ENCODE data around the gene H6PD. TPM values are rescaled to one million over a fixed set of nuclear protein-coding genes. Genes with fewer than 3 reads are reported as not detected.

Gene H6PD, protein sequence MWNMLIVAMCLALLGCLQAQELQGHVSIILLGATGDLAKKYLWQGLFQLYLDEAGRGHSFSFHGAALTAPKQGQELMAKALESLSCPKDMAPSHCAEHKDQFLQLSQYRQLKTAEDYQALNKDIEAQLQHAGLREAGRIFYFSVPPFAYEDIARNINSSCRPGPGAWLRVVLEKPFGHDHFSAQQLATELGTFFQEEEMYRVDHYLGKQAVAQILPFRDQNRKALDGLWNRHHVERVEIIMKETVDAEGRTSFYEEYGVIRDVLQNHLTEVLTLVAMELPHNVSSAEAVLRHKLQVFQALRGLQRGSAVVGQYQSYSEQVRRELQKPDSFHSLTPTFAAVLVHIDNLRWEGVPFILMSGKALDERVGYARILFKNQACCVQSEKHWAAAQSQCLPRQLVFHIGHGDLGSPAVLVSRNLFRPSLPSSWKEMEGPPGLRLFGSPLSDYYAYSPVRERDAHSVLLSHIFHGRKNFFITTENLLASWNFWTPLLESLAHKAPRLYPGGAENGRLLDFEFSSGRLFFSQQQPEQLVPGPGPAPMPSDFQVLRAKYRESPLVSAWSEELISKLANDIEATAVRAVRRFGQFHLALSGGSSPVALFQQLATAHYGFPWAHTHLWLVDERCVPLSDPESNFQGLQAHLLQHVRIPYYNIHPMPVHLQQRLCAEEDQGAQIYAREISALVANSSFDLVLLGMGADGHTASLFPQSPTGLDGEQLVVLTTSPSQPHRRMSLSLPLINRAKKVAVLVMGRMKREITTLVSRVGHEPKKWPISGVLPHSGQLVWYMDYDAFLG
- polyA plus RNA-seq (2013, experiment 1 of 2): 3.1 TPM
- polyA plus RNA-seq (2013, experiment 2 of 2): 5.7 TPM

DNA sequence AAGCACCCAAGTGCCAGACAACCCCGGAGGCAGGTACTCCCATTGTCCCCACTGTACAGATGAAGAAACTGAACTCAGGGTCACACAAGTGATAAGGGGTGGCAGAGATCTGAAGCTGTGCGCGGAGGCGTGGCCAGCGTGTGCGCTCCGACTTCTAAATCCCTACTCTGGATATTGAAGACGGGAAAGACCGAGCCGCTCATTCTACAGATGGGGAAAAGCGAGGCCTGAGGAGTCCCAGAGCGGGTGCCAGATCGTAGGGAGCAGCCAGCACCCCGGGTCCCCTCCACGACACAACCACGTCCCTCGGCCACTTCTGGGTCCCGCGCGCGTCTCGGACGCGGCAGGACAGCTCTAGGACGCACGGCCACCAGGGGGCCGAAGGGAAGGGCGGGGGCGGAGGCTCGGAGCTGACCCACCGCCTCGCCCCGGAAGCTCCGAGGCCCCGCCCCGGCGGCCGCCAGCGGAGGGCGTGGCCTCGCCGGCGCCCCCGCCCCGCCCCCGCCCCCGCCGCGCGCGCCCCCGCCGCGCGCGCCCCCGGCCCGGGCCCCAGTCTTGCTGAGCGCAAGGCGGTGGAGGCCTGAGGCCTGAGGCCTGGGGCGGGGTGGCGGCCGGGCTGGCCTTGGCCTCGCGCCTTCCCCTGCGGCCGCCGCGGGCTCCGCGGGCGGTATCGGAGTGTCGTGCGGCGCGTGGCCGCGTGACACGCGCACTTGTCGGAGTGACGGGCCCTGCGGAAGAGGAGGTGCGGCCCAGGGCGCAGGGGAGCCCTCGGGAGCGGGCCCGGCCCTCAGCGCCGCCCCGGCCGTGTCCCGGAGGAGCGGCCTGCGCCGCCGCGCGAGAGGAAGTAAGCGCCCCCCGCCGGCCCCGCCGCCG lies at the start of gene H6PD:
Gene H6PD, plus strand, starts transcription at position 552 of the 873 bp plus-strand sequence. CDS start 10,161 bp downstream, outside the sequence.
- H3K27me3 ChIP-seq (ENCODE audit: insufficient read depth, low read length): no peaks in the 10 kb centered on the region
- 1% methylated on average over 106 of the region's 106 CpGs for WGBS
- no peaks in the 10 kb centered on the region for H3K36me3 ChIP-seq (ENCODE audit: insufficient read depth, low read length)
- H3K9ac ChIP-seq (ENCODE audit: low read depth, low read length): peak within 1 kb of the TSS; percentile 89
- H3K27ac ChIP-seq (ENCODE audit: low read depth, low read length): peak within 1 kb of the TSS; percentile 75; the same call in 1 of the 2 replicates
- H3K4me3 ChIP-seq (ENCODE audit: low read length): peak within 1 kb of the TSS; percentile 77
- peaks cover 3% of the 10 kb centered on the region for H3K4me1 ChIP-seq (ENCODE audit: insufficient read depth, low read length)
- no peaks in the 10 kb centered on the region for H3K9me3 ChIP-seq (ENCODE audit: insufficient read depth, low read depth, low read length)

DNA sequence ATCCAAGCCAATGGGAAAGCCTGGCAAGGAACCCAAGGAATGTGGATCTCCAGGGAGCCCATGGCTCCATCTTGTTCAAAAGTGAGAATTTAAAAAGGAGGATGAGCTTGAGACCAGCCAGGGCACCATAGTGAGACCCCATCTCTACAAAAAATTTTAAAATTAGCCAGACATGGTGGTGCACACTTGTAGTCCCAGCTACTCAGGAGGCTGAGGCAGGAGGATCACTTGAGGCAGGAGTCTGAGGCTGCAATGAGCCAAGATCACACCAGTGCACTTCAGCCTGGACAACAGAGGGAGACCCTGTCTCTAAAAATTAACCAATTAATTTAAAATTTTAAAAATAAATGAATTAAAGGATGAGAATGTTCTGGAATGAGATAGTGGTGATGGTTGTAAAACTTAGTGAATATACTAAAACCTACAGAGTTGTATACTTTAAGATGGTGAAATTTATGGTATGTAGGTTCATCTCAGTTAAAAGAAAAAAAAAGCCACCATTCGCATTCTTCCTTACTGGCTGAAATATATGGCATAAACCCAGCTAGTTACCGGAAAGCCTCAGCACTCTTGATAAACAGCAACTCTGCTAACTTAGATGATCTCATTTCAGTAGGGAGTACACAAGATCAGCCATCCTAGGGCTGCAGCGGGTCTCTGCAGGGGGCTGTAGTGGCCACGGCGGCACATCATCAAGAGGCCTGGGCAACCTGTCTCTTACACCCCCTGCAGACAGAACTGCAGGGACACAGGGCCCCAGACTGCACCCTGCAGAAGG lies 48.3 kb upstream of the H6PD start:
- no peak overlapping the region for H3K9ac ChIP-seq (ENCODE audit: low read depth, low read length)
- 75% methylated on average over 5 of the region's 5 CpGs for WGBS
- 0 out of 2 replicates have a peak, but pooled peaks cover 3% of the 10 kb centered on the region for H3K4me1 ChIP-seq (ENCODE audit: insufficient read depth, low read length)

DNA sequence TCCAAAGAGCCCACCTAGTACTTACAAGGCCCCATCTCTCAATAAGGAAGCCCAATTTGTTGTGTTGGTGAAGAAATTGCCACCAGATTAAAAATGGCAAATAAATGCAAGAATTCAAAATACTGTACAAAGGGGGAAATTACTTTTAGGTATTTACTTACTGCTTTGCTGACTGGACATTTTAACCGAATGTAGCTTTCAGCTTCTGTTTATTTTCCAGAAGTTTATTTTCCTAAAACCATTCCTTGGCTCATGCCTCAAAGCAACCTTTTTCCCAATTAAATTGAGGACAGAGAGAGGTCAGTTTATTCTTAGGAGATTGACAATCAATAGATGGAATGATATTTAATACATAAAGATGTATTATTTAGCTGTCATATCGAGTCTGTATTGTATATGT lies 47.6 kb upstream of the H6PD start:
- no peaks in the 10 kb centered on the region for H3K36me3 ChIP-seq (ENCODE audit: insufficient read depth, low read length)
- H3K27ac ChIP-seq (ENCODE audit: low read depth, low read length): no peak overlapping the region
- H3K4me1 ChIP-seq (ENCODE audit: insufficient read depth, low read length): 0 out of 2 replicates have a peak, but pooled peaks cover 3% of the 10 kb centered on the region
- H3K4me3 ChIP-seq (ENCODE audit: low read length): no peak overlapping the region
- WGBS: 100% methylated on average over 1 of the region's 2 CpGs
- H3K9ac ChIP-seq (ENCODE audit: low read depth, low read length): no peak overlapping the region
- peaks cover 22% of the 10 kb centered on the region for H3K27me3 ChIP-seq (ENCODE audit: insufficient read depth, low read length)
- H3K9me3 ChIP-seq (ENCODE audit: insufficient read depth, low read depth, low read length): no peaks in the 10 kb centered on the region

More for the DNA sequence above, 48.3 kb upstream of the H6PD start:
- peaks cover 30% of the 10 kb centered on the region for H3K27me3 ChIP-seq (ENCODE audit: insufficient read depth, low read length)
- H3K27ac ChIP-seq (ENCODE audit: low read depth, low read length): no peak overlapping the region
- no peaks in the 10 kb centered on the region for H3K36me3 ChIP-seq (ENCODE audit: insufficient read depth, low read length)
- H3K4me3 ChIP-seq (ENCODE audit: low read length): no peak overlapping the region
- H3K9me3 ChIP-seq (ENCODE audit: insufficient read depth, low read depth, low read length): no peaks in the 10 kb centered on the region

DNA sequence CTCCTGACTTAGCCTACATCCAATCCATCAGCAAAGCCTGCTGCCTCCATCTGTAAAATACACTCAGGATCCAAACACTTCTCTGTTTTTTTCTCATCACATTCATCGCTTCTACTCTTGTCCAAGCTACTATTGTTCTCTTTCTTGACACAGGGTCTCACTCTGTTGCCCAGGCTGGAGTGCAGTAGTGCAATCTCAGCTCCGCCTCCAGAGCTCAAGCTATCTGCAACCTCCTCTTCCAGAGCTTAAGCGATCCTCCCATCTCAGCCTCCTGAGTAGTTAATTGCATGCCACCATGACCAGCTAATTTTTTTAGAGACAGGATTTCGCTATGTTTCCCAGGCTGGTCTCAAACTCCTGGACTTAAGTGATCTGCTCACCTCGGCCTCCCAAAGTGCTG lies 44.3 kb upstream of the H6PD start:
- Histone ChIP-seq H3K27me3 (ENCODE audit: insufficient read depth, low read length) (no peaks in the 10 kb centered on the region), H3K27ac (ENCODE audit: low read depth, low read length) (no peak overlapping the region), H3K9ac (ENCODE audit: low read depth, low read length) (no peak overlapping the region), H3K9me3 (ENCODE audit: insufficient read depth, low read depth, low read length) (no peaks in the 10 kb centered on the region), H3K36me3 (ENCODE audit: insufficient read depth, low read length) (no peaks in the 10 kb centered on the region), H3K4me3 (ENCODE audit: low read length) (no peak overlapping the region), H3K4me1 (ENCODE audit: insufficient read depth, low read length) (0 out of 2 replicates have a peak, but pooled peaks cover 3% of the 10 kb centered on the region)
- WGBS: 93% methylated on average over 5 of the region's 5 CpGs

DNA sequence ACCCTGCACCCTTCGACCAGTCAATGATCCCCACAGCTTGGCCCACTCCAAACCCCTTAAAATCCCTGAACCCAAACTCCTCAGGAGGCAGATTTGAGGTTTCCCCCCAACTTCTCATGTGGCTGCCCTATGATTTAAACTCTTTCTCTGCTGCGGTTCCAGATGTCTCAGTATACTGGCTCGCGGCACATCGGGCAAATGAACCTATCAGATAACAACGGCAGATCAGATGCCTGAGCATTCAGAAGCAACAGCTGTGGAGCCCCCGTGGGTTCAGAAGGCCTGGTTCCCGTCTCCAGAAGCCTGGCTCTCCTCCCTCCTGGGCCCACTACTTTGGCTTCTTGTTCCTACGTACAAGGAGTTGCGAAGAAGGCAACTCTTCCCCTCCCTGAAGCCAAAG lies 43.3 kb upstream of the H6PD start:
- Histone ChIP-seq H3K36me3 (ENCODE audit: insufficient read depth, low read length) (no peaks in the 10 kb centered on the region), H3K9me3 (ENCODE audit: insufficient read depth, low read depth, low read length) (no peaks in the 10 kb centered on the region), H3K4me3 (ENCODE audit: low read length) (no peak overlapping the region), H3K27ac (ENCODE audit: low read depth, low read length) (no peak overlapping the region), H3K4me1 (ENCODE audit: insufficient read depth, low read length) (0 out of 2 replicates have a peak, but pooled peaks cover 3% of the 10 kb centered on the region), H3K9ac (ENCODE audit: low read depth, low read length) (no peak overlapping the region), H3K27me3 (ENCODE audit: insufficient read depth, low read length) (no peaks in the 10 kb centered on the region)
- whole genome bisulfite sequencing: 95% methylated on average over 10 of the region's 10 CpGs

DNA sequence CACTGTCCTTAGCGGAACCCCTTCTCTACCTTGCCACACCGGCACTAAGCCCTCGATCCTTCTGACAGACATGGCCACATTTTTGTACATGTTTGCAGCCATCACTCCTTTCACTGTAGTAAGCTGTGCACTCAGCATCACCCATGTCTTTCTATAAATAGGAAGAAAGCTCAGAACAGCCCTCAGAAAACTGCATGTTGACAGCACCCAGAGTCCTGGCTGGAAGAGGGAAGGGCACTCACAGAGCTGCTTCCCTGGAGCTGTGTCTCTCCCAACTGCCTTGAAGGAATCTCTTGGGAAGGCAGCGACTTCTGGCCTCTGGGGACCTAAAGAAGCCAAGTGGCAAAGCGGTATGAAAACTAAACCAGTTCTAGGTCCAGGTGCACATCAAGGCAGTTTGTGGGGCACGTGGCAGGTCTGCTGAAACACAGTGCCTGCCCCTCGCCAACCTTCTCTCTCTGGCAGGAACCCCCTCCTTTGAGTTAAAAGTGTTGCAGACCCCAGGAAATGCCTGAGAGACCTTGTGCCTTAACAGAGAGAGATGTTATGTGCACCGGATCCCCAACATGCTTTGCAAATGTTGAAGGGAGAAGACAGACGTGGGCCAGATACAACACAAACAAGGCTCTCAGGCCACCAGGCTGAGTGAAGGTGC lies 41.9 kb upstream of the H6PD start:
- WGBS: 92% methylated on average over 9 of the region's 9 CpGs
- H3K4me1 ChIP-seq (ENCODE audit: insufficient read depth, low read length): 0 out of 2 replicates have a peak, but pooled peaks cover 3% of the 10 kb centered on the region
- no peak overlapping the region for H3K9ac ChIP-seq (ENCODE audit: low read depth, low read length)
- no peaks in the 10 kb centered on the region for H3K36me3 ChIP-seq (ENCODE audit: insufficient read depth, low read length)
- H3K27ac ChIP-seq (ENCODE audit: low read depth, low read length): no peak overlapping the region
- H3K27me3 ChIP-seq (ENCODE audit: insufficient read depth, low read length): peaks cover 13% of the 10 kb centered on the region
- H3K9me3 ChIP-seq (ENCODE audit: insufficient read depth, low read depth, low read length): no peaks in the 10 kb centered on the region
- no peak overlapping the region for H3K4me3 ChIP-seq (ENCODE audit: low read length)

DNA sequence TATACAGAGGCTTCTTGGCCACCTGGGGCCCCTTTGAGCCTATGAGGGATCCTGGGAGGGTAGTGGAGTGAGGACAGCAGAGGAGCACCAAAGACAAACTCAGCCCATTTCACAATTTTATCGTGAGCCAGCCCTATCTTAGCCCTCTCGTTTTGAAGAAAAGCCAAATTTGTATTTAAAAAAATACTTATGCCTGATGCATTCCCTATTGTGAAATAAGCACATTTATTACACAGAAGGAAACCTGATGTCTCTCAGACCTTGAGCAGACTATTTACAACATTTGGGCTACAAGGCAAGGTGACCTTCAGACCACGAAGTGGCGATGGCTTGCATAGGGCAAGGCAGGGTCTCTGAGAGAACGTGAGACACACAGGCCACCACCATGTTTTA lies 41.3 kb upstream of the H6PD start:
- H3K27ac ChIP-seq (ENCODE audit: low read depth, low read length): no peak overlapping the region
- no peak overlapping the region for H3K4me3 ChIP-seq (ENCODE audit: low read length)
- 0 out of 2 replicates have a peak, but pooled peaks cover 3% of the 10 kb centered on the region for H3K4me1 ChIP-seq (ENCODE audit: insufficient read depth, low read length)
- no peaks in the 10 kb centered on the region for H3K36me3 ChIP-seq (ENCODE audit: insufficient read depth, low read length)
- H3K9ac ChIP-seq (ENCODE audit: low read depth, low read length): no peak overlapping the region
- WGBS: 94% methylated on average over 3 of the region's 5 CpGs
- peaks cover 18% of the 10 kb centered on the region for H3K27me3 ChIP-seq (ENCODE audit: insufficient read depth, low read length)
- H3K9me3 ChIP-seq (ENCODE audit: insufficient read depth, low read depth, low read length): no peaks in the 10 kb centered on the region

DNA sequence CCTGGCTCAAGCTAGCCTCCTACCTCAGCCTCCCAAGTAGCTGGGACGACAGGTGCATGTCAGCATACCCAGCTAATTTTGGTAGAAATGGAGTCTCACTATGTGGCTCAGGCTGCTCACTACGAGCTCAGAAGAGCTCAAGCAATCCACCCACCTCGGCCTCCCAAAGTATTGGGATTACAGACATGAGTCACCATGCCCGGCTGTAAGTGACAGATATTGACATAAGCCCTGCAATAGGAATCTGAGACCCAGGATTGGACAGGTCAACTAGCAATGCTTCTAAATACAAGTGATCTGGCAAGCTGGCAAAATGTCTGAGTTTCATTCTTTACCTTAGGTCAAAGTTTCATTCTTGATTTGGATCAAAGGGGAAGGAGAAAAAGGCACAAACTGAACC lies 40.5 kb upstream of the H6PD start:
- 87% methylated on average over 4 of the region's 4 CpGs for WGBS
- Histone ChIP-seq H3K9ac (ENCODE audit: low read depth, low read length) (no peak overlapping the region), H3K4me1 (ENCODE audit: insufficient read depth, low read length) (0 out of 2 replicates have a peak, but pooled peaks cover 3% of the 10 kb centered on the region), H3K27ac (ENCODE audit: low read depth, low read length) (no peak overlapping the region), H3K36me3 (ENCODE audit: insufficient read depth, low read length) (no peaks in the 10 kb centered on the region), H3K9me3 (ENCODE audit: insufficient read depth, low read depth, low read length) (no peaks in the 10 kb centered on the region), H3K4me3 (ENCODE audit: low read length) (no peak overlapping the region), H3K27me3 (ENCODE audit: insufficient read depth, low read length) (peaks cover 25% of the 10 kb centered on the region)

DNA sequence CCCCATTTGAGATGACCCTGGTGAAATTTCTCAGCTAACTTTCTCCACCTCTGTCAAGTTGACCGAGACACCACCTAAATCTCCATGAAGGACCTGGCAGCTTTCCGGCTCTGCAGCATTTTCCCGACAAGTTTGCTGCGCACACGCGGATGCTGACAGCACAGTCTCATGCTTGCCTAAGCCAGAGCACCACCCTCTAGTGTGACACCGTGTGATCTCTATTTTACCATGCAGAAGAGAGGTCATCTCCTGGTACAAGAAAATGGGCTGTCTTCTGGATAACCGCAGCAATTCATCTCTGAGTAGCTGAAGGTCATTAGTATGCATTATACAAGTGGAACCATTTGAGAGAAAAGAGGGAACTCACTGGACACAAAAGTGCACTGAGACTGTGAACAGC lies 38.9 kb upstream of the H6PD start:
- 91% methylated on average over 8 of the region's 8 CpGs for WGBS
- Histone ChIP-seq H3K9me3 (ENCODE audit: insufficient read depth, low read depth, low read length) (no peaks in the 10 kb centered on the region), H3K27me3 (ENCODE audit: insufficient read depth, low read length) (peaks cover 42% of the 10 kb centered on the region), H3K4me1 (ENCODE audit: insufficient read depth, low read length) (no peaks in the 10 kb centered on the region; the same call in 1 of the 2 replicates), H3K4me3 (ENCODE audit: low read length) (no peak overlapping the region), H3K27ac (ENCODE audit: low read depth, low read length) (no peak overlapping the region), H3K36me3 (ENCODE audit: insufficient read depth, low read length) (no peaks in the 10 kb centered on the region), H3K9ac (ENCODE audit: low read depth, low read length) (no peak overlapping the region)
